DMS53 (cell line): ENCODE measurements around the gene ATP2B2.
"Not testable (repeated sequence)": the region's sequence is repeated elsewhere in the genome, so short reads cannot be mapped to it uniquely, and the experiment has no call there.

Experiments
- DNase-seq: peaks from one replicate; lab custom pipeline; 2025; lab: John Stamatoyannopoulos, UW

The ATP2B2 gene

GRCh38 chr3:10299679-10300078 is 205.7 kb downstream of the ATP2B2 start:
- DNase-seq, result no peak

DNA sequence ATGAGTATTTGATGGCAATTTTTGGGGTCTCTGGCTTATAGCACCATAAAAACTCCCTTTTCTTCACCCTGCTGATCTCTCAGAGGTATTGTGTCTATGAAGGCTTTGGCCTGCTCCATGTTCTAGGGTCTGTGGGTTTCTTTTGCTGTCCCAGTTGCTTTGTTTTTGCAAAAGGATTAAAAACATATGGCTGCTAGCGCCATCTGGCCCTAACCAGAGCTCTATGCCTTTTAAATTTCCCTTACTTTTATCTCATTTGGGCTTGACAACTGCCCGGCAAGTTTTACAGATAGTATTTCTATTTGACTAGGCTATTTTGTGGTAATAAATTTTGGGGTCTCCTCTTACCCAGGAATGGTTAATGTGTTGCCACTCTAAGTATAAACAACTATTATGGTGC is 206.2 kb downstream of the ATP2B2 start:
- DNase-seq, result no peak

GRCh38 chr3:10298064-10298463 is 207.3 kb downstream of the ATP2B2 start:
- DNase-seq, result not testable (repeated sequence)

DNA sequence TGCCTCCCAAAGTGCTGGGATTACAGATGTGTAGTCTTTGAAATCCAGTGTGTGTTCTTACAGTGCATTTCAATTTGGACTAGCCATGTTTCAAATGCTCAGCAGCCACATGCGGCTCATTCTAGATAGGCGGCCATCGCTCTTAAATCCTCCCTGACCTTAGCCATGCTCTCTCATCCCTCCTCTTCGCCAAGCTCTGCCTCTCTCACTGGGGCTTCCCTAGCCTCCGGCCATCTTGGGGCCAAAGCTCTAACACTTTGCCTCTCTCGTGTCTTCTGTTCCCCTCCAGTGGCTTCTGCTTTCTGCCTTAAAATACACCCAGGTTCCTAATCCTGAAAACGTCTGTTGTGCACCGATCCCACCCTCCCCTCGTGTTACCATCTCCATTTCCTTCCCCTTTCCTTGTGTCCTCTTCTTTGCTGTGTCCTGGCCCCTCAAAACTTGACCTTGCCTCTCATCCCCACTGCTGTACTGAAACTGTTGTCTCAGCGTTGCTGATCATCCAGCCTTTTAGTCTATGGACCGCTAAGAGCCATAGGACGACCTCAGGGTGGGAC is 211.3 kb downstream of the ATP2B2 start:
- no peak for DNase-seq

- no peak for DNase-seq
Measured at GRCh38 chr3:10292505-10293419, 212.6 kb downstream of the ATP2B2 start, which contains the start of gene GHRL. Gene GHRL (minus strand): TSS chr3:10292947. CDS start chr3:10290180, 2,767 bp downstream.

- no peak for DNase-seq
Measured at GRCh38 chr3:10291641-10292040, 213.7 kb downstream of the ATP2B2 start.

- DNase-seq, result no peak
Measured at GRCh38 chr3:10290481-10291176, 214.8 kb downstream of the ATP2B2 start.

DNA sequence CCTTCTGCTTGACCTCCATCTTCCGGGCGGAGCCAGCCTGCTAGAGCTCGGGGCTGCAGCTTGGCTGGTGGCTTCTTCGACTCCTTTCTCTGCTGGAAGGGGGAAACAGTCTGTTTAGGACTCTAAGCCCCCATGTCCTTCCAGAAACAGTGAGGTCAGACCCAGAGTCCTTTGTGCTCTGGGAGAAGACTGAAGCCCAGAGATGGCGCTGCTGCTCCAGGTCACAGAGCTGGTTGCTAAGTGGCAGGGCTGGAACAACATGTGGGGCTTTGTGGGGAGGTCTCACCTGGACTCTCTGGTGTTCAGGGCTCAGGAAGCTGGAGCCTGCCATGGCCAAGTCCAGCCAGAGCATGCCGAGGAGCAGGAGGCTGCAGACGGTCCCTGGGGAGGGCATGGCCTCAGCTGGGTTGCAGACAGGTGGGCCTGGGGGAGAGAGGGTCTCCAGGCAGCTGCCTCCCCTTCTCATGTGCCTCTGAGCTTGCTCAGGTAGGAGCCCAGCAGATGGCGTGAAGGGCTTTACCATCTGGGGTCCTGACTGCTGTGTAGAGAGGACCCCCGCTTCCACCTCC is 215.5 kb downstream of the ATP2B2 start:
- DNase-seq, result no peak

GRCh38 chr3:10289077-10289476 is 216.3 kb downstream of the ATP2B2 start:
- DNase-seq, result no peak

DNA sequence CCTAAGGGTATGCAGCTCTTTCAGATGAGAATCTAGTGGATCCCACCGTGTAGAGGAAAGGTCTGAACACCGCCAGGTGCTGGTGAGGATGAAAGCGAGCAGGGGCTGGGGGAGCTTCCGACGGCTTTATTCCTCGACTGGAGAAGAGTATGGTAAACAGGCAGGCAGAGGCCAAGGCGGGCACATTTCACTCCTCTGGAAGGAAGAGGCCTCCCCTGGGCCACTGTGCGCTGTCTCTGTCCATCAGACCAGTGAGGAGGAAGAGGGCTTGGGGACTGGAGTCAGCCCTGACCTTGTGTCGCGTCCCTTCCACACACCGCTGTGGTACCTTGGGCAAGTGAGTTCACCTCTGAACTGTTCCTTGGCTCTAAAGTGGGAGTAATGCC is 216.8 kb downstream of the ATP2B2 start:
- no peak for DNase-seq

DNA sequence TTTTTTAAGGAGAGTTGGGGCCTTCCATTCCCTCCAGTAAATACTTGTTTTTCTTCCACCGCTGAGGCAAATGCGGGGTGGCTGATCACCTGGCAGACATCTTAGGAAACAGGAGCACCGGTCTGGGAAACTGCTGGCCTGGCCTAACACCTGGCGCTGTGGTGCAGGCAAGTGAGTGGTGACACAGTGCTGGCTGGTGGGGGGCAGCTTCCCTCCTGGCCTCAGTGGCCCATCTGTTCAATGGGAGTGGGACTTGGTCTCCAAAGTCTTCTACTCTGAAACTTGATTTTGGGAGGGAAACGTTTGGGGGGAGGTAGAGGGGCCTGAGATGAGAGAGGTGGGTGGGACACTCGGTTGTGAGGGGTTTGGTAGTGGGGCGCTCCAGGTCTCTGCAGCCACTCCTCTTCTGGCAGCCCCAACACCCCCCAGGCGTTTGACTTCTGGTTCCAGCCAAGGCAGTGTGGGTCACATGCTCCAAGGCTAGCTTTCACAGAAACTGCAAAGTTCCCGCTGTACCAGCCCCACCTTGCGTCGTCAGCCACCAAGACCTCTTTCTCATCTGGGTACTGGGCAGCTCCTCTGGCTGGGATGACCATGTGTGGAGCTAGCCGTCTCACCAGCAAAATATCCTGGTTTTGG is 217.3 kb downstream of the ATP2B2 start:
- no peak for DNase-seq

DNA sequence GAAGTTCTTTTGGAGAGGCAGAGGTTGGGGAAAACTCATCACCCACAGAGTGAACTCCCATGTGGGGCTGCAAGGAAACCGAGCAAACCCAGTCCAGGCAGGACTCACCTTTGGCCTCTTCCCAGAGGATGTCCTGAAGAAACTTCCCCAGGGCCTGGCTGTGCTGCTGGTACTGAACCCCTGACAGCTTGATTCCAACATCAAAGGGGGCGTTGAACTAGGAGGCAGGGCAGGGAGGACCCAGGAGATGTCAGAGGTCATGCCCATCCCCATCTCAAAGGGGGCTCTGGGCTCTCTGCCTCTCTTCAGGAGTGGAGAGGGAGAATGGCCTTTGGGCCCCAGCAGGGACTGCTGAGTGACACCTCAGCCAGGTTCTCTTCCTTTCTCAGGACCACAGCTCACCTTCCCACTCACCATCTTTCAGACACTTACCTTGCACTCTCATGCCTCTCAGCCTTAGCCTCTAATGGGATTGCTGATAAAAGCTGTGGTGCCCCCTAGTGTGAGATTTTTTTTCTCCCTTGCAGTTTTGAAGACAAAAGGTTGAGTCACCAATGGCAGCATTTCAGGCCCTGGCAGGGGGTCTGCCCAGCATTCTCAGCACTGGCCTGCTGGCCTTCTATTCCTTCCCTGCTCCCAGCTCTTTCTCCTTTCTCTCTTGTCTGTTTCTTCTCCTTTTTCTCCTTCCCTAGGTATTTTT is 218.6 kb downstream of the ATP2B2 start:
- no peak for DNase-seq

DNA sequence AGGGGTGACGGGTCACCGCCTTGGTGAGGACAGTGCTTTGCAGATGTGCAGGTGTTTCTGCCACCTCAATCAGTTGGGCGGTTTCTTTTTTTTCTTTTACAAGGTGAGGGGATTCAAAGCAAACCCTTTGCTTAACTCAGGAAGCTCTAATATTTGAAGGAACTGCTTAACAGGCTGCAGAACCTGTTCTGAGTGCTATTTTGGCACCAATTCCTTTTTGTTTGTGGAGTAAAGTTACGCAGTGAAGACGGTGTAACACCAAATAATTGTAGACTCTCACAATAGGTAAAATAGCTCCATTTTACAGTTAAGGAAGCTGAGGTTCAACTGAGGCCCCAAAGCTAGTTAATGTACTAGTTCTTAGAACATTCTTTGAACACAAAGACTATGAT is 219.3 kb downstream of the ATP2B2 start:
- no peak for DNase-seq

GRCh38 chr3:10285272-10286132 is 219.9 kb downstream of the ATP2B2 start:
- DNase-seq, result no peak

- DNase-seq, result no peak
Measured at GRCh38 chr3:10284496-10284895, 220.9 kb downstream of the ATP2B2 start.

GRCh38 chr3:10283638-10284037 is 221.7 kb downstream of the ATP2B2 start:
- no peak for DNase-seq

DNA sequence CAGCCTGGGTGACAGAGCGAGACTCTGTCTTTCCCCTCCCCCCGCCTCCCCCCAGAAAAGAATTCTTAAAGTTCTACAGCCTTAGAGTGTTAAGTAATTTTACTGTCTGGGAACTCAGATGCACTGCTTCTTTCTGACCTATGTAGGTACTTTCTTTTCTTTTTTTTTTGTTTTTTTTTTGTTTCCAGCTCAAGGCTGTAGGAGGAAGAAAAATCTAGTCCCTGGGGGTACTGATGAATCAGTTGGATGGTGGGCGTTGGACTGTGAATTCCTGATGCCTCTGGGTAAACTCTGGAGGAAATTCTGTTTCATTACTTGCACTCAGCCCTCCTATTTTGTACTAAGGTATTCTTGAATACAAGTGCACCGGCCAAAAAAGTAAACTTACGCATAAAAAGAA is 223.4 kb downstream of the ATP2B2 start:
- DNase-seq, result no peak

- DNase-seq, result no peak
Measured at GRCh38 chr3:10280571-10280970, 224.8 kb downstream of the ATP2B2 start.

GRCh38 chr3:10280177-10280529 is 225.2 kb downstream of the ATP2B2 start:
- no peak for DNase-seq

GRCh38 chr3:10279384-10280176 is 225.8 kb downstream of the ATP2B2 start:
- DNase-seq, result no peak
